ENCODE measurements around the gene UHMK1.

DNA sequence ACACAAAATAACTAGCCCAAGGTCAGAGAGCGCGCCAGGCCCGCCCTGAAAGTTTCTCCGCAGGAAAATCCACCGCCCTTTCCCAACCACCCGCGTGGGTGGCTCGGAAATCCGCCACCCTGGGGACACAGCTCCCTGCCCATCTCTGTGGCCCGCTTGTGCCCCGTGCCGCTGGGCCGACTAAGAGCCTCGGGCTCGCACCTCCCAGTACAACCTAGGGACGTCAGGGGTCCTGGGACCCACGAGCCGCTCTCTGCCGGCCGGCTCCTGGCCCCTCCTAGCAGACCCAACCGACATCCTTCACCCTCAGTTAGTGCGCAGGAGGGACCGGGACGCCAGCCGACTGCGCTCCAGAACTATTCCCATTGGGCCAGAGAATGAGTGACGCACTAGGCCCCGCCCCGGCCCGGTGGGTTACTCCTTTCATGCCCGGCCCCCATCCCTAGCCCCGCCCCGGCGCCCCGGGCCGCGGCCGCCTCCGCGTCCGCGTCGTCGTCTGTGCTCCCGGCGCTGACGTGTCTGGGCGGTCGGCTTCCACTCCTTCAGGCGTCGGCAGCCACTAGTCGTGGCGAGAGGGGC is 63.5 kb downstream of the UHMK1 start:
- TF ChIP-seq, protein P1, sequence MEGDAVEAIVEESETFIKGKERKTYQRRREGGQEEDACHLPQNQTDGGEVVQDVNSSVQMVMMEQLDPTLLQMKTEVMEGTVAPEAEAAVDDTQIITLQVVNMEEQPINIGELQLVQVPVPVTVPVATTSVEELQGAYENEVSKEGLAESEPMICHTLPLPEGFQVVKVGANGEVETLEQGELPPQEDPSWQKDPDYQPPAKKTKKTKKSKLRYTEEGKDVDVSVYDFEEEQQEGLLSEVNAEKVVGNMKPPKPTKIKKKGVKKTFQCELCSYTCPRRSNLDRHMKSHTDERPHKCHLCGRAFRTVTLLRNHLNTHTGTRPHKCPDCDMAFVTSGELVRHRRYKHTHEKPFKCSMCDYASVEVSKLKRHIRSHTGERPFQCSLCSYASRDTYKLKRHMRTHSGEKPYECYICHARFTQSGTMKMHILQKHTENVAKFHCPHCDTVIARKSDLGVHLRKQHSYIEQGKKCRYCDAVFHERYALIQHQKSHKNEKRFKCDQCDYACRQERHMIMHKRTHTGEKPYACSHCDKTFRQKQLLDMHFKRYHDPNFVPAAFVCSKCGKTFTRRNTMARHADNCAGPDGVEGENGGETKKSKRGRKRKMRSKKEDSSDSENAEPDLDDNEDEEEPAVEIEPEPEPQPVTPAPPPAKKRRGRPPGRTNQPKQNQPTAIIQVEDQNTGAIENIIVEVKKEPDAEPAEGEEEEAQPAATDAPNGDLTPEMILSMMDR (IDR thresholded peaks at IDR 0.05; ENCODE audit: low read depth, low read length) = no peak
- TF ChIP-seq EZH2phosphoT487 (IDR thresholded peaks at IDR 0.05; ENCODE audit: low read depth) = no peak
